A549 (cell line): Measurements from ENCODE around the gene DLG2. TPM values are rescaled to one million over a fixed set of nuclear protein-coding genes. Genes with fewer than 3 reads are reported as not detected.
A peak's percentile ranks its signal among the peaks of the same experiment; 100 is the strongest.

Experiments
- ATAC-seq, 2 experiments: fragments of 200-7000 bp in 1 of 2; fragments of >200 bp in 1 of 2; cut with Nextera tagmentation in 1 of 2; cut with Tn5 transposase in 1 of 2; 3 replicates each; pipeline versions ENCODE4 v1.8.0 to v1.9.1; 2018 to 2020; ENCODE audit warnings: mild to moderate bottlenecking in 1 of 2, moderate library complexity in 1 of 2
- CTCF ChIA-PET: fragments of 300-600 bp; sonication (Branson Sonifier 250); formaldehyde crosslinking; extraction: SDS; loops from one replicate; lab custom pipeline; 2021; ENCODE audit warnings: antibody characterized with exemption, inconsistent platforms; lab: Yijun Ruan, JAX
- POLR2A ChIA-PET: fragments of 350-600 bp; formaldehyde crosslinking; extraction: SDS; loops from one replicate; lab custom pipeline; 2021; ENCODE audit warnings: antibody characterized with exemption, inconsistent platforms; lab: Yijun Ruan, JAX
- DNase-seq, 2 experiments: peaks; one replicate each; pipeline versions ENCODE4 v3.0.0 to v3.0.0-alpha.2; 2011 to 2016; ENCODE audit warnings: low read depth in 1 of 2, low spot score in 1 of 2
- FAIRE-seq: peaks from 2 replicates; lab custom pipeline; 2011; peaks lifted over from hg19 to GRCh38; lab: Jason Lieb, UNC
- H3K27ac ChIP-seq, 2 experiments: fragments of >200 bp; sonication (Bioruptor Twin); formaldehyde crosslinking; 3 replicates each; pipeline ENCODE4 v1.5.1; 2016 to 2017
- H3K4me1 ChIP-seq: fragments of >200 bp; sonication (Bioruptor Twin); formaldehyde crosslinking; 3 replicates; pipeline ENCODE4 v1.6.1; 2016
- H3K4me2 ChIP-seq: fragments of >200 bp; sonication (Bioruptor Twin); formaldehyde crosslinking; 3 replicates; pipeline ENCODE4 v1.6.1; 2016
- H3K4me3 ChIP-seq: fragments of >200 bp; sonication (Bioruptor Twin); formaldehyde crosslinking; 3 replicates; pipeline ENCODE4 v1.5.1; 2016
- H3K9me3 ChIP-seq: fragments of >200 bp; sonication (Bioruptor Twin); formaldehyde crosslinking; 3 replicates; pipeline ENCODE4 v1.6.1; 2016
- CEBPB ChIP-seq, 2 experiments: fragments of >200 bp in 1 of 2; sonication (Bioruptor Twin) in 1 of 2; formaldehyde crosslinking in 1 of 2; IDR thresholded peaks; 2 replicates each; pipeline ENCODE4 v1.6.1; 2012 to 2016
- CTCF ChIP-seq: fragments of >200 bp; sonication (Bioruptor Twin); formaldehyde crosslinking; IDR thresholded peaks from 3 replicates; pipeline ENCODE4 v1.5.1; 2016
- E2F6 ChIP-seq: IDR thresholded peaks from 2 replicates; pipeline ENCODE4 v1.6.1; 2012; ENCODE audit warnings: low read depth, borderline replicate concordance
- EHF ChIP-seq: fragments of 250-450 bp; sonication (Bioruptor Pico); IDR thresholded peaks from 2 replicates; pipeline ENCODE4 v1.5.0; 2020; ENCODE audit warnings: mild to moderate bottlenecking
- ESRRA ChIP-seq: fragments of 150-350 bp; IDR thresholded peaks from 2 replicates; pipeline ENCODE4 v1.6.1; 2014; ENCODE audit warnings: mild to moderate bottlenecking, low read length, borderline replicate concordance
- FOSB ChIP-seq: fragments of 250-450 bp; sonication (Bioruptor Pico); IDR thresholded peaks from 2 replicates; pipeline ENCODE4 v1.5.0; 2020; ENCODE audit warnings: mild to moderate bottlenecking, moderate library complexity
- HES2 ChIP-seq: fragments of >200 bp; sonication (Bioruptor Twin); formaldehyde crosslinking; IDR thresholded peaks from 2 replicates; pipeline ENCODE4 v1.6.1; 2016
- HEYL ChIP-seq: fragments of 250-450 bp; sonication (Bioruptor Pico); IDR thresholded peaks from 2 replicates; pipeline ENCODE4 v1.8.0; 2021; ENCODE audit warnings: mild to moderate bottlenecking, moderate library complexity
- HOXB13 ChIP-seq: fragments of 250-450 bp; sonication (Bioruptor Pico); IDR thresholded peaks from 2 replicates; pipeline ENCODE4 v1.5.0; 2020; ENCODE audit warnings: low read depth, mild to moderate bottlenecking, moderate library complexity
- MAX ChIP-seq: IDR thresholded peaks from 2 replicates; pipeline ENCODE4 v1.6.1; 2012
- NFE2L2 ChIP-seq: fragments of 150-350 bp; conservative IDR thresholded peaks from 2 replicates; pipeline ENCODE4 v1.6.1; 2014; ENCODE audit warnings: low read length
- NPAS2 ChIP-seq: fragments of 250-450 bp; sonication (Bioruptor Pico); IDR thresholded peaks from 2 replicates; pipeline ENCODE4 v1.8.0; 2022; ENCODE audit warnings: mild to moderate bottlenecking, moderate library complexity, borderline replicate concordance
- NR3C1 ChIP-seq: fragments of >200 bp; sonication (Bioruptor Twin); formaldehyde crosslinking; IDR thresholded peaks from 3 replicates; pipeline ENCODE4 v1.6.1; 2017
- RAD21 ChIP-seq, 2 experiments: fragments of >200 bp in 1 of 2; sonication (Bioruptor Twin) in 1 of 2; formaldehyde crosslinking in 1 of 2; IDR thresholded peaks in 1 of 2; conservative IDR thresholded peaks in 1 of 2; 2 replicates in 1 of 2; 3 replicates in 1 of 2; pipeline ENCODE4 v1.6.1; 2012 to 2018; ENCODE audit warnings: inconsistent platforms in 1 of 2
- RCOR1 ChIP-seq: fragments of 150-350 bp; IDR thresholded peaks from 2 replicates; pipeline ENCODE4 v1.6.1; 2014; ENCODE audit warnings: antibody characterized with exemption, low read length, low read depth
- RFX5 ChIP-seq: fragments of 450-650 bp; IDR thresholded peaks from 2 replicates; pipeline ENCODE4 v1.7.1; 2014; ENCODE audit warnings: antibody characterized with exemption, mild to moderate bottlenecking, moderate library complexity
- SMC3 ChIP-seq: fragments of >200 bp; sonication (Bioruptor Twin); formaldehyde crosslinking; IDR thresholded peaks from 3 replicates; pipeline ENCODE4 v1.6.1; 2018; ENCODE audit warnings: inconsistent platforms
- TFCP2L1 ChIP-seq: fragments of 250-450 bp; sonication (Bioruptor Pico); IDR thresholded peaks from 2 replicates; pipeline ENCODE4 v1.5.0; 2021; ENCODE audit warnings: mild to moderate bottlenecking
- TP53 ChIP-seq: fragments of 250-450 bp; sonication (Bioruptor Pico); IDR thresholded peaks from 2 replicates; pipeline ENCODE4 v1.5.0; 2021; ENCODE audit warnings: mild to moderate bottlenecking, moderate library complexity
- USF2 ChIP-seq: fragments of 450-650 bp; IDR thresholded peaks from 2 replicates; pipeline ENCODE4 v1.6.1; 2014; ENCODE audit warnings: antibody characterized with exemption
- WGBS: methylation state at CpG from one replicate; pipeline ENCODE4 v1.1.6; 2017; ENCODE audit errors: missing lambda C conversion rate; 5-methylcytosine and 5-hydroxymethylcytosine counted together
- polyA plus RNA-seq, 4 experiments: library from polyadenylated mRNA; depleted of rRNA in 3 of 4; stranded (reverse); fragments of >200 nt; fragmentation: RNase III in 1 of 4; extraction: RNeasy Plus Mini Kit Qiagen cat#74134 plus additional on column Dnase treatment in 1 of 4; gene quantifications; 2 replicates in 3 of 4; 3 replicates in 1 of 4; pipeline ENCODE4 v1.2.3, GENCODE V29; 2011 to 2017

Gene DLG2
- polyA plus RNA-seq, 2 of the 4 experiments (the other 2 are of a cell fraction), result 0.26 to 0.79 TPM

- no peak for DNase-seq
- H3K4me1 ChIP-seq, result no peaks in the 10 kb centered on the region
- H3K9me3 ChIP-seq, result peaks cover 3% of the 10 kb centered on the region; the same call in 1 of the 3 replicates
- no peak overlapping the region for H3K4me2 ChIP-seq
- ChIA-PET CTCF (no interaction called here), POLR2A (no interaction called here)
- 9% methylated on average over 1 of the region's 1 CpG for WGBS
- H3K4me3 ChIP-seq, result no peak overlapping the region
- no peak for FAIRE-seq
- ATAC-seq, result no peak
- TF ChIP-seq ESRRA (no peak), HEYL (CRISPR knock-in tag) (no peak), TFCP2L1 (no peak), TP53 (CRISPR knock-in tag) (no peak), HOXB13 (CRISPR knock-in tag) (no peak), NPAS2 (CRISPR knock-in tag) (no peak), RCOR1 (no peak), RFX5 (no peak), SMC3 (no peak), FOSB (CRISPR knock-in tag) (no peak), E2F6 (no peak), RAD21 (conservative IDR thresholded peaks at IDR 0.05 in 1 of 2, IDR thresholded peaks at IDR 0.05 in 1 of 2) (no peak), USF2 (no peak), CTCF (no peak), HES2 (no peak), NFE2L2 (no peak), MAX (no peak)
- H3K27ac ChIP-seq, result no peak overlapping the region
Measured at GRCh38 chr11:85184721-85185120, 442.4 kb downstream of the DLG2 start.

- H3K27ac ChIP-seq, result no peak overlapping the region
- no peak for TF ChIP-seq EHF
- peak in 1 of 2 experiments; percentile 12; a peak in 1 of 4 replicates for TF ChIP-seq CEBPB (IDR thresholded peaks at IDR 0.05)
- TF ChIP-seq HEYL (CRISPR knock-in tag), result no peak
- 0 out of 2 replicates have a peak, but pooled peaks have one; percentile 33 for TF ChIP-seq RFX5
- no peak overlapping the region for H3K4me2 ChIP-seq
- H3K4me1 ChIP-seq, result no peaks in the 10 kb centered on the region
- ATAC-seq (peak; percentile 89 to 90), FAIRE-seq (no peak), DNase-seq (peak; percentile 6 to 57)
- ChIA-PET CTCF (interaction anchor here (0.6 to 1.1 kb wide), 2 partner anchors 18 to 399 kb away, joined by 3 read pairs; no protein-coding TSS in a partner anchor), POLR2A (no interaction called here)
- no peaks in the 10 kb centered on the region for H3K9me3 ChIP-seq
- 38% methylated on average over 4 of the region's 4 CpGs for WGBS
- H3K4me3 ChIP-seq, result no peak overlapping the region
Measured at GRCh38 chr11:85182441-85183387, 444.4 kb downstream of the DLG2 start.

- ATAC-seq (no peak), FAIRE-seq (no peak), DNase-seq (no peak)
- 6% methylated on average over 1 of the region's 1 CpG for WGBS
- no peak overlapping the region for H3K27ac ChIP-seq
- TF ChIP-seq NR3C1 (no peak), CTCF (peak; percentile 9; the same call in 1 of the 3 replicates)
- H3K4me2 ChIP-seq, result no peak overlapping the region
- no peak overlapping the region for H3K4me3 ChIP-seq
- no peaks in the 10 kb centered on the region for H3K4me1 ChIP-seq
- no peaks in the 10 kb centered on the region for H3K9me3 ChIP-seq
- ChIA-PET CTCF (no interaction called here), POLR2A (no interaction called here)
Measured at GRCh38 chr11:85180528-85180927, 446.6 kb downstream of the DLG2 start.
